MM.1S (cell line): Measurements from ENCODE around the gene TSHZ2.

Source experiments
- DNase-seq: peaks from one replicate; pipeline ENCODE4 v3.0.0-alpha.2; 2015
- H2AFZ ChIP-seq: fragments of 300-600 bp; sonication (generic); 2 replicates; pipeline ENCODE4 v1.6.0; 2016; ENCODE audit warnings: antibody characterized with exemption, low read length
- H3F3A ChIP-seq: fragments of 300-600 bp; sonication (generic); 2 replicates; pipeline ENCODE4 v1.6.1; 2016; ENCODE audit warnings: mild to moderate bottlenecking, antibody characterized with exemption, low read length, moderate library complexity, mixed read lengths; ENCODE audit not compliant: insufficient read depth
- H3K27ac ChIP-seq: fragments of 300-600 bp; sonication (generic); 2 replicates; pipeline ENCODE4 v1.5.1; 2016; ENCODE audit warnings: mild to moderate bottlenecking, low read length
- H3K27me3 ChIP-seq: fragments of 300-600 bp; sonication (generic); replicated peaks from 2 replicates; pipeline ENCODE4 v1.6.0; 2016; ENCODE audit warnings: low read length; ENCODE audit not compliant: insufficient read depth
- H3K36me3 ChIP-seq: fragments of 300-600 bp; sonication (generic); replicated peaks from 2 replicates; pipeline ENCODE4 v1.6.1; 2016; ENCODE audit warnings: mild to moderate bottlenecking, low read length, mixed read lengths; ENCODE audit not compliant: insufficient read depth
- H3K4me1 ChIP-seq: fragments of 300-600 bp; sonication (generic); 2 replicates; pipeline ENCODE4 v1.6.1; 2016; ENCODE audit warnings: low read length, mixed read lengths
- H3K4me2 ChIP-seq: fragments of 300-600 bp; sonication (generic); 2 replicates; pipeline ENCODE4 v1.6.0; 2016; ENCODE audit warnings: low read depth, low read length
- H3K4me3 ChIP-seq: fragments of 300-600 bp; sonication (generic); 2 replicates; pipeline ENCODE4 v1.5.1; 2016; ENCODE audit warnings: low read length, mixed read lengths
- H3K79me2 ChIP-seq: fragments of 300-600 bp; sonication (generic); 2 replicates; pipeline ENCODE4 v1.6.1; 2016; ENCODE audit warnings: mixed run types, low read length, mixed read lengths
- H3K9ac ChIP-seq: fragments of 300-600 bp; sonication (generic); 2 replicates; pipeline ENCODE4 v1.6.1; 2016; ENCODE audit warnings: low read length, mixed read lengths
- H3K9me2 ChIP-seq: fragments of 300-600 bp; sonication (generic); replicated peaks from 2 replicates; pipeline ENCODE4 v1.6.1; 2016; ENCODE audit warnings: mild to moderate bottlenecking, low read length, mixed read lengths; ENCODE audit not compliant: insufficient read depth
- H3K9me3 ChIP-seq: fragments of 300-600 bp; sonication (generic); replicated peaks from 2 replicates; pipeline ENCODE4 v1.6.1; 2016; ENCODE audit warnings: mild to moderate bottlenecking, low read length, mixed read lengths; ENCODE audit not compliant: insufficient read depth
- H4K20me1 ChIP-seq: fragments of 300-600 bp; sonication (generic); 2 replicates; pipeline ENCODE4 v1.6.1; 2016; ENCODE audit warnings: mild to moderate bottlenecking, low read length, moderate library complexity, mixed read lengths; ENCODE audit not compliant: insufficient read depth
- CTCF ChIP-seq: fragments of 300-600 bp; sonication (generic); IDR thresholded peaks from 2 replicates; pipeline ENCODE4 v1.5.1; 2016; ENCODE audit warnings: antibody characterized with exemption, low read length, mixed read lengths
- EZH2 ChIP-seq: fragments of 300-600 bp; sonication (generic); optimal IDR thresholded peaks from 2 replicates; pipeline ENCODE3; 2017; ENCODE audit warnings: low read depth, mild to moderate bottlenecking, antibody characterized with exemption, low read length, mixed read lengths
- EZH2phosphoT487 ChIP-seq: fragments of 300-600 bp; sonication (generic); IDR thresholded peaks from 2 replicates; pipeline ENCODE4 v1.6.1; 2018; ENCODE audit warnings: antibody characterized with exemption, low read length

TSHZ2 gene

GRCh38 chr20:52983726-52984450 lies 11.7 kb downstream of the TSHZ2 start:
- Histone ChIP-seq H3K27ac (no peak overlapping the region), H3K36me3 (no peaks in the 10 kb centered on the region), H3K9ac (no peak overlapping the region), H3K4me2 (no peak overlapping the region), H3K27me3 (no peaks in the 10 kb centered on the region), H3K4me3 (no peak overlapping the region), H3K9me2 (no peaks in the 10 kb centered on the region), H3K79me2 (no peaks in the 10 kb centered on the region), H4K20me1 (no peaks in the 10 kb centered on the region), H3F3A (no peaks in the 10 kb centered on the region), H2AFZ (no peak overlapping the region), H3K9me3 (no peaks in the 10 kb centered on the region), H3K4me1 (no peaks in the 10 kb centered on the region)
- no peak for TF ChIP-seq EZH2
- no peak for TF ChIP-seq EZH2phosphoT487
- TF ChIP-seq CTCF = no peak
- no peak for DNase-seq

GRCh38 chr20:52984451-52984810 lies 12.3 kb downstream of the TSHZ2 start:
- no peak overlapping the region for H2AFZ ChIP-seq
- no peaks in the 10 kb centered on the region for H3K9me2 ChIP-seq
- H3K9me3 ChIP-seq = no peaks in the 10 kb centered on the region
- no peak overlapping the region for H3K9ac ChIP-seq
- no peak for DNase-seq
- H3K79me2 ChIP-seq = no peaks in the 10 kb centered on the region
- H3K4me2 ChIP-seq = no peak overlapping the region
- no peaks in the 10 kb centered on the region for H3K4me1 ChIP-seq
- H3F3A ChIP-seq = no peaks in the 10 kb centered on the region
- TF ChIP-seq CTCF (no peak), EZH2 (no peak), EZH2phosphoT487 (no peak)
- no peak overlapping the region for H3K27ac ChIP-seq
- no peaks in the 10 kb centered on the region for H3K27me3 ChIP-seq
- H3K36me3 ChIP-seq = no peaks in the 10 kb centered on the region
- H4K20me1 ChIP-seq = no peaks in the 10 kb centered on the region
- no peak overlapping the region for H3K4me3 ChIP-seq

- no peak overlapping the region for H2AFZ ChIP-seq
- H3F3A ChIP-seq = no peaks in the 10 kb centered on the region
- H3K79me2 ChIP-seq = no peaks in the 10 kb centered on the region
- no peak overlapping the region for H3K4me3 ChIP-seq
- H3K27me3 ChIP-seq = no peaks in the 10 kb centered on the region
- TF ChIP-seq CTCF (no peak), EZH2 (no peak), EZH2phosphoT487 (no peak)
- H3K9me3 ChIP-seq = no peaks in the 10 kb centered on the region
- H3K36me3 ChIP-seq = no peaks in the 10 kb centered on the region
- H3K9ac ChIP-seq = no peak overlapping the region
- no peaks in the 10 kb centered on the region for H3K4me1 ChIP-seq
- H4K20me1 ChIP-seq = no peaks in the 10 kb centered on the region
- H3K4me2 ChIP-seq = no peak overlapping the region
- no peak for DNase-seq
- H3K27ac ChIP-seq = no peak overlapping the region
- H3K9me2 ChIP-seq = no peaks in the 10 kb centered on the region
Observed at GRCh38 chr20:52985687-52986086, 13.5 kb downstream of the TSHZ2 start.
